ENCODE measurements around the gene CR2. TPM values are rescaled to one million over a fixed set of nuclear protein-coding genes. Genes with fewer than 3 reads are reported as not detected.

CR2 gene
- polyA plus RNA-seq, 1 donor (not counting 4 experiments of a cell fraction or from before 2014, with no cell fraction given): not detected

GRCh38 chr1:207516729-207517128 is 62.6 kb downstream of the CR2 start:
- no peak for FAIRE-seq
- Histone ChIP-seq H3K79me2 (ENCODE audit: control insufficient read depth, insufficient read depth, low read length) (no peaks in the 10 kb centered on the region), H3K4me3 (ENCODE audit: control insufficient read depth in 2 of 3, extremely low read depth in 1 of 3, insufficient read depth in 2 of 3, low read depth in 1 of 3, low read length in 3 of 3) (no peak overlapping the region), H3K9ac (ENCODE audit: control insufficient read depth, extremely low read depth, insufficient read depth, low read length) (no peak overlapping the region), H2AFZ (ENCODE audit: control insufficient read depth, low read length) (no peak overlapping the region), H4K20me1 (ENCODE audit: control insufficient read depth, extremely low read depth, insufficient read depth, low read length) (no peaks in the 10 kb centered on the region), H3K27me3 (ENCODE audit: control insufficient read depth, extremely low read depth, insufficient read depth, low read length) (no peaks in the 10 kb centered on the region), H3K9me1 (ENCODE audit: control insufficient read depth, extremely low read depth, insufficient read depth, low read length) (no peaks in the 10 kb centered on the region), H3K4me1 (ENCODE audit: control insufficient read depth, extremely low read depth, insufficient read depth, low read length) (no peaks in the 10 kb centered on the region), H3K36me3 (ENCODE audit: control insufficient read depth in 2 of 2, extremely low read depth in 1 of 2, insufficient read depth in 2 of 2, low read length in 2 of 2) (no peaks in the 10 kb centered on the region), H3K27ac (ENCODE audit: control insufficient read depth, insufficient read depth, low read length) (no peak overlapping the region), H3K9me3 (ENCODE audit: control insufficient read depth, low read depth, low read length) (no peaks in the 10 kb centered on the region), H3K4me2 (ENCODE audit: control insufficient read depth, extremely low read depth, insufficient read depth, low read depth, low read length) (no peak overlapping the region)
- TF ChIP-seq EZH2 (IDR thresholded peaks at IDR 0.05; ENCODE audit: low read length) (no peak), CTCF (optimal IDR thresholded peaks at IDR 0.05 in 1 of 3, IDR thresholded peaks at IDR 0.05 in 1 of 3, conservative IDR thresholded peaks at IDR 0.05 in 1 of 3; ENCODE audit: extremely low read depth in 1 of 3, insufficient read depth in 2 of 3, low read length in 3 of 3) (no peak)
- no peak for DNase-seq (ENCODE audit: low read depth, low spot score)
- dilution Hi-C loops (cut with MboI; ENCODE audit: extremely low pct_ligation_motif_present, low sequenced_read_pairs): no loop called here

GRCh38 chr1:207518608-207519236 is 64.6 kb downstream of the CR2 start:
- no peaks in the 10 kb centered on the region for H3K79me2 ChIP-seq (ENCODE audit: control insufficient read depth, insufficient read depth, low read length)
- FAIRE-seq: no peak

More at GRCh38 chr1:207518608-207519236, 64.6 kb downstream of the CR2 start:
- Histone ChIP-seq H3K27me3 (ENCODE audit: control insufficient read depth, extremely low read depth, insufficient read depth, low read length) (no peaks in the 10 kb centered on the region), H4K20me1 (ENCODE audit: control insufficient read depth, extremely low read depth, insufficient read depth, low read length) (no peaks in the 10 kb centered on the region), H3K4me1 (ENCODE audit: control insufficient read depth, extremely low read depth, insufficient read depth, low read length) (no peaks in the 10 kb centered on the region), H2AFZ (ENCODE audit: control insufficient read depth, low read length) (no peak overlapping the region), H3K9ac (ENCODE audit: control insufficient read depth, extremely low read depth, insufficient read depth, low read length) (no peak overlapping the region), H3K9me3 (ENCODE audit: control insufficient read depth, low read depth, low read length) (no peaks in the 10 kb centered on the region), H3K36me3 (ENCODE audit: control insufficient read depth in 2 of 2, extremely low read depth in 1 of 2, insufficient read depth in 2 of 2, low read length in 2 of 2) (no peaks in the 10 kb centered on the region), H3K4me3 (ENCODE audit: control insufficient read depth in 2 of 3, extremely low read depth in 1 of 3, insufficient read depth in 2 of 3, low read depth in 1 of 3, low read length in 3 of 3) (no peak overlapping the region), H3K9me1 (ENCODE audit: control insufficient read depth, extremely low read depth, insufficient read depth, low read length) (no peaks in the 10 kb centered on the region), H3K27ac (ENCODE audit: control insufficient read depth, insufficient read depth, low read length) (no peak overlapping the region), H3K4me2 (ENCODE audit: control insufficient read depth, extremely low read depth, insufficient read depth, low read depth, low read length) (no peak overlapping the region)
- dilution Hi-C loops (cut with MboI; ENCODE audit: extremely low pct_ligation_motif_present, low sequenced_read_pairs): no loop called here
- DNase-seq (ENCODE audit: low read depth, low spot score): no peak
- TF ChIP-seq CTCF (optimal IDR thresholded peaks at IDR 0.05 in 1 of 3, IDR thresholded peaks at IDR 0.05 in 1 of 3, conservative IDR thresholded peaks at IDR 0.05 in 1 of 3; ENCODE audit: extremely low read depth in 1 of 3, insufficient read depth in 2 of 3, low read length in 3 of 3) (no peak), EZH2 (IDR thresholded peaks at IDR 0.05; ENCODE audit: low read length) (no peak)

All from keratinocyte (primary cell).